ENCODE measurements around the gene UACA. TPM values are rescaled to one million over a fixed set of nuclear protein-coding genes. Genes with fewer than 3 reads are reported as not detected.
A peak's percentile ranks its signal among the peaks of the same experiment; 100 is the strongest.
"Not testable (repeated sequence)": the region's sequence is repeated elsewhere in the genome, so short reads cannot be mapped to it uniquely, and the experiment has no call there.

Gene UACA
- total and polyA plus RNA-seq, 2 of the 8 experiments (the other 6 are each of a cell fraction or from before 2014, with no cell fraction given) = 28.6 to 38.9 TPM

GRCh38 chr15:70616311-70616756, 147.0 kb downstream of the UACA start:
- H4K8ac ChIP-seq (ENCODE audit: extremely low read depth, insufficient read depth, low read length); H3K23me2 ChIP-seq (ENCODE audit: low read depth, low read length); H4K20me1 ChIP-seq (replicated peaks in 1 of 2; ENCODE audit: control insufficient read depth in 1 of 2, insufficient read depth in 2 of 2, low read length in 2 of 2); H3K18ac ChIP-seq (ENCODE audit: extremely low read depth, low read length); H3K79me1 ChIP-seq (ENCODE audit: low read depth, low read length); H2BK5ac ChIP-seq (ENCODE audit: low read depth, low read length); H3K9me3 ChIP-seq (ENCODE audit: insufficient read depth in 2 of 2, low read depth in 1 of 2, low read length in 1 of 2); H2AK5ac ChIP-seq (ENCODE audit: low read depth, low read length); H3K36me3 ChIP-seq (ENCODE audit: control insufficient read depth in 2 of 4, insufficient read depth in 4 of 4, low read length in 3 of 4); H3K27me3 ChIP-seq (replicated peaks in 1 of 4; ENCODE audit: control insufficient read depth in 3 of 4, extremely low read depth in 1 of 4, insufficient read depth in 3 of 4, low read length in 3 of 4); H3K4me1 ChIP-seq (replicated peaks in 1 of 4; ENCODE audit: control insufficient read depth in 3 of 4, insufficient read depth in 4 of 4, low read length in 3 of 4); H4K5ac ChIP-seq (ENCODE audit: insufficient read length, low read depth, low read length); H3K79me2 ChIP-seq (ENCODE audit: control insufficient read depth in 1 of 2, insufficient read depth in 2 of 2, low read length in 2 of 2); H3K14ac ChIP-seq (ENCODE audit: insufficient read length); H2BK120ac ChIP-seq (replicated peaks; ENCODE audit: low read depth, low read length); H2BK20ac ChIP-seq (ENCODE audit: low read length); H3K4me3 ChIP-seq (ENCODE audit: extremely low read depth in 1 of 4, insufficient read depth in 2 of 4, low read depth in 3 of 4, low read length in 4 of 4); H3K23ac ChIP-seq (ENCODE audit: insufficient read length); H3K27ac ChIP-seq (ENCODE audit: low read depth, low read length); H4K91ac ChIP-seq (replicated peaks; ENCODE audit: insufficient read length, low read length); H3K56ac ChIP-seq (replicated peaks; ENCODE audit: insufficient read length, low read depth, low read length); H2AFZ ChIP-seq (ENCODE audit: low read length); H2BK15ac ChIP-seq (ENCODE audit: low read length); H3K4ac ChIP-seq (replicated peaks; ENCODE audit: insufficient read length, low read depth, low read length); H3K4me2 ChIP-seq (ENCODE audit: insufficient read depth in 1 of 2, low read depth in 2 of 2, low read length in 2 of 2); FAIRE-seq; H3K9ac ChIP-seq (replicated peaks in 1 of 4; ENCODE audit: extremely low read depth in 1 of 4, low read depth in 3 of 4, low read length in 3 of 4); H2BK12ac ChIP-seq (ENCODE audit: low read depth, low read length): not testable (repeated sequence)
- WGBS, 2 experiments (ENCODE audit: extremely low coverage in 1 of 2, insufficient coverage in 1 of 2, insufficient read length in 1 of 2, insufficient replicate concordance in 2 of 2, low coverage in 1 of 2, low lambda C conversion rate in 2 of 2, missing lambda C conversion rate in 1 of 2) = 88% methylated on average over 2 of the region's 2 CpGs; no CpG with 5 or more reads in 1 of the 2 experiments
- DNase-seq (ENCODE audit: low read depth in 1 of 2, low spot score in 2 of 2) = peak in 1 of 2 experiments; percentile 14
- CTCF ChIA-PET (ENCODE audit: partially characterized antibody) = interaction anchor here (1.8 kb wide), 1 partner anchor 11 kb away, joined by 5 read pairs; no protein-coding TSS in a partner anchor
- POLR2A ChIA-PET (ENCODE audit: partially characterized antibody) = interaction anchor here (1.0 kb wide), 1 partner anchor 12 kb away, joined by 3 read pairs; no protein-coding TSS in a partner anchor
